Endometrial microvascular endothelial cells (primary cell): ENCODE data around the gene C1orf116. TPM values are rescaled to one million over a fixed set of nuclear protein-coding genes. Genes with fewer than 3 reads are reported as not detected.

Experiments
- in situ Hi-C: cut with HindIII; loops from 2 replicates; pipeline ENCODE4 v1.10.0; 2017; ENCODE audit warnings: low sequenced_read_pairs, low pct_unique_long_range_greater_than_20kb; ENCODE audit errors: inconsistent ontology term
- total RNA-seq: library from RNA; depleted of rRNA; stranded (reverse); fragments of >200 nt; gene quantifications from one replicate; pipeline ENCODE4 v1.2.3, GENCODE V29; 2015; ENCODE audit errors: inconsistent ontology term

Gene C1orf116
- total RNA-seq, 1 donor from 2014 or later: not detected

DNA sequence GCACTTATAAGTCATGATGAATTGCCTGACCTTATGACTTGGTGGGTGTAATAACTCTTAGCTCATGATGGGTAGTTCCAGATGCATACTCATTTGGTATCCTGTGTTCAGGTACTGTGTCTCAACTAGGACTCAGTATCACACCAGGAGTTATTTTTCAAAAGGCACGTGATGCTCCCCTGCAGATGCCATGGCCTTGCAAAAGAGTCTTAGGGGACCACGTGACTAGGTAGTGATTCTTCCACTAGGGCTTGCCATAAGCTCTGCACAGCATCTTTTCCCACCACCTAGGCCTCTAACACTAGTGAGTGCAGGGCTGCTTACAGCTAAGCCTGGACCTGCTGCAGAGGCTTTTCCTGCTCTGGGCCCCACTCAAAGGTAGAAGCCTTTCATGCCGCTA is 58.4 kb downstream of the C1orf116 start:
- in situ Hi-C loops: no loop called here

DNA sequence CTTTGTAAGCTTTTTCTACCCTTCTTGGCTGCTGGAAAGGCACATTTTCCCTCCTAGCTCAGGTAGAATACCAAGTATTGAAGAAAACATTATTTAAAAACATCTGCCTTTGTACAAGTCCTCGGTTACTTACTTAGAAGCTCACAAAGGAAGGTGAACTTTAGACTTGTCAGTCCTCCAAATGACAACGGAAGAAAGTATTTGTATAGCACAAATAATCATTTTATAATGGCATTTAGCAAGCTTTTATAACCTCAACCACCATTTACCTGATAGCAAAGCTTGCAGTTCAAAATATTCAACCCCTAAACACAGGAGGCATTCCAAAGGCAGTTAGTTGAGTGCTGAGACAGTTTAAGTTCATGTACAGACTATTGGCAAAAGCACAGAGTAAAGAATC is 59.8 kb downstream of the C1orf116 start:
- in situ Hi-C loops: no loop called here

DNA sequence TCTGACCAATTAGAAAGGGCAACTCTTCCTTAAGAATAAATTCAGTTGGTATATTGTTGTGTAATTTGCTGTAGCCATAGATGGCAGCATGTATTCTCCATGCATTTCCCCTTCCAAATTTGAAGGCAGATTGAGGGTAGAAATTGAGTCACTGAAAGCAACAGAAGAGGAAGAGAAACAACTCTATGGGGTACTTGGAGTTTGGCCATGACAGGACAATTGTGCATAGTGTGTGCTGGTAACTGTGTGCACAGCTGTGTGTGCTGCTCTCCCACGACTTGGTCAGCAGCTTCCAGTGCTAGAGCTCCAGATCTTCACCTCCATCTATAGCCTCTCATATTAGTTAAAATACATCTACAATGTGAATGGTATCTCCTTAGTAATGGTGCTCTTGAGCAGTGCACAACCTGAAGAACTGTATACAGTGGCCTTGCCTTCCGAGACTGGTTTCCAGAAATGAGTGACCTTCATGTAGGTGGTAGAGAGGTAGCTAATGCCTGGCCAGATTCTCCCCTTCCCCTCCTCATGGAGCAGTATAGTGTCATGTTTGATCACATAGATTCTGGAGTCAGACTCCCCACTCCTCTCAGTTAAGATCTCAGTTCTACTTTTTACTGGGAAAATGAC is 61.4 kb downstream of the C1orf116 start:
- in situ Hi-C loops: no loop called here

GRCh38 chr1:206970446-206970845 is 62.1 kb downstream of the C1orf116 start, which contains the start of gene FCAMR:
FCAMR (minus strand) TSS chr1:206970460; CDS start chr1:206970125, 335 bp downstream.
- in situ Hi-C loops: no loop called here

GRCh38 chr1:206969090-206969489 is 63.5 kb downstream of the C1orf116 start:
- in situ Hi-C loops: no loop called here

Other genes with a start within 250 kb of the C1orf116 start
- not detected for gene IL20, start 167.1 kb downstream of the C1orf116 start, total RNA-seq
- gene IL24, start 135.3 kb downstream of the C1orf116 start, total RNA-seq: not detected
- not detected for gene FCMR, start 110.8 kb downstream of the C1orf116 start, total RNA-seq
- not detected for gene PIGR, start 86.3 kb downstream of the C1orf116 start, total RNA-seq
- gene FCAMR, start 62.3 kb downstream of the C1orf116 start, total RNA-seq: not detected
- 5.1 TPM for gene YOD1, start 18.5 kb upstream of the C1orf116 start, total RNA-seq
- 0.09 TPM for gene PFKFB2, start 20.5 kb upstream of the C1orf116 start, total RNA-seq
- not detected for gene C4BPB, start 56.1 kb upstream of the C1orf116 start, total RNA-seq
- not detected for gene C4BPA, start 71.5 kb upstream of the C1orf116 start, total RNA-seq